GM12872 (cell line): ENCODE measurements around the gene BRD1.

Experiments used
- CTCF ChIP-seq: IDR thresholded peaks from 3 replicates; pipeline ENCODE4 v1.5.1; 2011; ENCODE audit warnings: low read depth, mild to moderate bottlenecking, low read length, moderate library complexity; ENCODE audit not compliant: insufficient read depth

BRD1 gene

GRCh38 chr22:49845241-49845640 lies 17.6 kb upstream of the BRD1 start:
- no peak for TF ChIP-seq CTCF

GRCh38 chr22:49838771-49839717 lies 11.4 kb upstream of the BRD1 start:
- TF ChIP-seq CTCF, result no peak

GRCh38 chr22:49833340-49834007 lies 5.8 kb upstream of the BRD1 start:
- TF ChIP-seq CTCF, result no peak

- TF ChIP-seq CTCF, result no peak
Observed at GRCh38 chr22:49829044-49829853, 1.6 kb upstream of the BRD1 start.

GRCh38 chr22:49828599-49828965 lies 909 bp upstream of the BRD1 start:
- TF ChIP-seq CTCF, result no peak

GRCh38 chr22:49827271-49827852 lies 311 bp downstream of the BRD1 start:
- TF ChIP-seq CTCF, result no peak
